NOMO-1 (cell line): ENCODE results near the gene EGFL8.
"Not testable (repeated sequence)": the region's sequence is repeated elsewhere in the genome, so short reads cannot be mapped to it uniquely, and the experiment has no call there.

ENCODE experiments used
- DNase-seq, 2 experiments: peaks; one replicate each; lab custom pipeline; 2025; ENCODE audit not compliant: unreplicated experiment in 2 of 2; lab: John Stamatoyannopoulos, UW

The EGFL8 gene

DNA sequence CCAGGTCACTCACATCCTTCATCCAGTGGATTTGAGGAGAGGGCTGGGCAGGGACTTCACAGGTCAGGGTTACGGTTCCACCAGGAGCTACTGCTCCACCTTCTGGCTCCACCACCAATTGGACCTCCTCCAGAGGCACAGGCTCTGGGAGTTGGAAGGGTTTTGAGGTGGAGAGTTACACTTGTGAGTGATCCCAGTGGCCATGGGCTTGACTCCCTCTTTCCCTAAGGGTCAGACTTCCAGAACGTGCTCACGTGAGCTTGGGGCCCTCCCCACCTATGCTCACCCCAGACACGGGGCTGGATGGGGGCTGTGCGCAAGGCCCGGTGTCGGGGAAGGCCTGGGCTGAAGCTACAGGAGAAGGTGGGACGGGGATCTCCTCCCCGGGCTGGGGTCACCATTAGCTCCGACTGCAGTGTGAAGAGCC is 18.2 kb downstream of the EGFL8 start:
- no peak for DNase-seq

- no peak for DNase-seq
These were observed 18.6 kb downstream of the EGFL8 start for GRCh38 chr6:32183030-32183429.

DNA sequence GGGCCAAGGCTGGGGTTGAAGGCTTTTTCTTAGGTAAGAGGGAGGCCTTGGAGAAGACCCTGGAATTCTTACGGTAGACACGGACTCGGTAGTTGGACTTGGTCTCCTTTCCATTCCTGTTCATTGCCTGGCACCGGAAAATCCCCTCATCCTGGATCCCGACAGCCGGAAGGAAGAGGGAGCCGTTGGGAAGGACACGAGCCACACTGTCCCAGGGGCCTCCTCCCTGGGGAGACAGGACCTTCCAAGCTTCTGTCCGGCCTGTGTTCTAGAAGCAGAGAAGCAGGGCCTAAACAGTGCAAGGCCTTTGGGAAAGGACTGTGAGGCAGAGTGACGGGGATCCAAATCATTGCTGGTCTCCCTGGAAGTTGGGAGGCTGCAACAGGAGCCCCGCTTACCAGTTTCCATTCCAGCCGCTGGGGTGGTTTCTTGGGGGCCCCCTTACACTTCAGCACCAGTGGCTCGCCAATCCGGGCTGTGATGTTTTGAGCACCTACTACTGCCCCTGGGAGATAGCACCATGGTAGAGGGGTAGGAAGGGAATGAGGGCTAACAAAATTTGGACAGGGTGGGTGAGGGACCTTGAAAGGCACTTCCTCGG is 19.2 kb downstream of the EGFL8 start:
- no peak for DNase-seq

DNA sequence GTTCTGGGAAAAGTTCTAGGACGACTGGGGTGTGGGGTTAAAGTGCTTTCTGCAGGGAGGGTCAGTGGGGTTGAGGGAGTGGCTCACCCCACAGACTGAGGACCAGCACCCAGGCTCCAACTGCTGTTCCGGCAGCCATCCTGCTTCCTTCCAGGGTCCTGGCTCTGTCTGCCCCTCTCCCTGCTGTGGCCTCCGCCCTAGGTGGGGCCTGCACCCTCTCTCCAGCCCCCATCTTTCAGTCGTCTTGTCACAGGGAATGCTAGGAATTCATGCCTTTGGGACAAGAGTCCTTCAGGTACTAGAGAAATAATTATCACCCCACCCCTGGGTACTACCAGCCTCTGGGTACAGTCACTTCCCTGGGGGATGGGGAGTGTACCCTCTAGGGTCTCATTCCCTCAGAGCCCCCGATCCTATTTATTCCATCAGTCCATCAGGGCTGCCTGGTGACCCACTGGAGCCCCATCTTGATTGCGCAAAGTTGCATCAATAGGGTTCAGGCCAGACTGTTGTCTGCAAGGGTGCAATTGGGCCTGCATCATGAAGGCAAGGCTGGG is 19.8 kb downstream of the EGFL8 start, which contains the start of gene AGER:
AGER (minus strand) TSS at position 170 of the 557 bp plus-strand sequence; CDS start at position 139, 31 bp downstream.
- no peak for DNase-seq

- DNase-seq = peak; percentile 31 to 66
These were observed 21.3 kb downstream of the EGFL8 start for GRCh38 chr6:32185681-32186131.

DNA sequence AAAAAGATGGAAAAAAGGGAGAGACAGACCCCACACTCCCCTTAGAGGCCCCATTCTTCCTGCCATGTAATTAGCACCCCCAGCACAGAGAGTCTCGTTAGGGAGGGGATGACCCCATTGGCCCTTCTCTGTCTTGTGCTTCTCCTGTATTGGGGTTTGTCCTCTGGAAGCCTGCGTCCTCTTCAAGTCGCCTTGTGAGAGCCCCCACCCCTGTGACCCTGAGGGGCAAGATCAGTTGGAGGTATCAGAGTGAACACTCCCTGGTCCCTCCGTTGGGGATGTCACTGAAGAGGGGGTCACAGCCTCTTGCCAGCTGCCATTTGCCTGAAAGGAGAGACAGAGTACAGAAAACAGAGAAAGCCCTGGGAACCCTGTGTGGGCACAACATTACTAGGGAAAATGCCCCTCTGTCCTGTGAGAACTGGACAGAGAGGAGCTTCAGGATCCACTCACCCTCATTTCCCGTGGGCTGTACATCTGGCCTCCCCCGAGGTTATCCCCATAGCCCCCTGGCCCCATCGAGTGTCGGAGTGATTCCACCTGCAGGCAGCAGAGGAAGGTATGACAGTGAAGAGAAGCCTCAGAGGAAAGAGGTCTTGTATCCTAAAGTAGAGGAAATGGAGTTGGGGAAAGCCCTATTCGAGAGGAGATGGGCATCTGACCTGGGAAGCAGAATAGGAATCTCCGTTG is 21.9 kb downstream of the EGFL8 start:
- DNase-seq = not testable (repeated sequence)

- no peak for DNase-seq
These were observed 22.8 kb downstream of the EGFL8 start for GRCh38 chr6:32187009-32187709.

- not testable (repeated sequence) for DNase-seq
These were observed 23.5 kb downstream of the EGFL8 start for GRCh38 chr6:32187725-32188380.

DNA sequence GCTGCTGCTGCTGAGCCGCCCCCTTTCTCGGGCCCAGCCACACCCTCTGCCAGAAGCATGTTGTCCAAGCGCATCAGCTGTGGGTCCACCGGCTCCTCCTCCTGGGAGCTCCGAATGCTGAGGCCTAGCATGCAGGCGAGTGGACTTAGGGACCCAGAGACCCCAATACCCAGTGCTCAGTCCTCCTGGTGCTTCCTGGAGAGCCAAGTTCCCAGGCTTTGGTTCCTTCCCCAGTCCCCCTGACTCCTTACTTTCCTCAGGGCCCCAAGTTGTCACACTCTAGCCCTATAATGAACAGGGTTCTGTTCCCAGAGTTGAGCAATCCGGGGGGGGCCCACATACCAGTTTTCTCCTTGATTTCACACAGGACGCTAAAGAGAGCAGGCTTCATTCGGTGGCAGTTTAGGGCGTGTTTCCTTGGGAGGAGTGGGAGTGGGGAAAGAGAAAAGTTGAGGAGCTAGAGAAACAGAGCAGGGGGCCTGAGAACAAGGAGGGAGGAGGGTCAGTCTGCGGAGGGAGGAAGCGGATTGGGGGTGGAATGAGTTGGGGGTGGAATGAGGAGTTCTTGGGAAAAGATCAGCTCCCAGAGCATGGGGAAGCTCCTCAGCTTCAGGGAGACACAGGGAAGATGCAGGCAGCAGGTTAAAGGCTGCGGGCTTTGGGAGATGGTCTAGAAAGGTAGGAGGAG is 24.1 kb downstream of the EGFL8 start:
- no peak for DNase-seq

DNA sequence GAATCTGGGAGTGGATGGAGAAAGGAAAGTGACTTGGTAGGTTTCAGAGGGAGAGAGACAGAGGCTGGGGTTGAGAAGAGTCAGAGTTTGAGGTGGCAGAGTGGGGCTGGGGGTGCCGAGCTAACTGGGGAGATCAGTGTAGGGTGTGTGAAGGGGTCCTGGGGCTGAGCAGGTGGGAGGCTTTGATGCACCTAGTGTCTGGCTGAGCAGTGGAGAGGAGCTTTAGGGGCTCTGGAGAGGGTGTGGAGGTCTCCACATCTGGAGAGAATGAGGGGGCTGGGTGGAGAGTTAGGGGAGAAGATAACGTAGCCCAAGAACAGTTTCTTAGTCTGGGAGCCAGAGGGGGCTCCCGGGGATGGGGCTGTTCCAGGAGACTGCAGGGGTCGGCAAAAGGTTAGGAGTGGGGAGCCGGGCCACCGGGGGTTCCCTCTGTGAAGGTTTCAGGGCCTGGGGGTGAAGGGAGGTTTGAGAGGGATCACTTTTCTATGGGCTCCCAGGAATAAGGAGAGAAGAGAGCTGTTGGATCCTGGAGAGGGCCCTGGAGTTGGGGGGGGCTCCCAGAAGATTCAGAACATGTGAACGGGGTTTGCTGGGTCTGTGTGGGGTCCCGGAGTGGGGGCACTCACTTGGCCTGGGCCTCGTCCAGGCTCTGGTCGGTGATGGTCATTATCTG is 24.8 kb downstream of the EGFL8 start:
- DNase-seq = no peak

- DNase-seq = no peak
These were observed 25.3 kb downstream of the EGFL8 start for GRCh38 chr6:32189742-32190053.

DNA sequence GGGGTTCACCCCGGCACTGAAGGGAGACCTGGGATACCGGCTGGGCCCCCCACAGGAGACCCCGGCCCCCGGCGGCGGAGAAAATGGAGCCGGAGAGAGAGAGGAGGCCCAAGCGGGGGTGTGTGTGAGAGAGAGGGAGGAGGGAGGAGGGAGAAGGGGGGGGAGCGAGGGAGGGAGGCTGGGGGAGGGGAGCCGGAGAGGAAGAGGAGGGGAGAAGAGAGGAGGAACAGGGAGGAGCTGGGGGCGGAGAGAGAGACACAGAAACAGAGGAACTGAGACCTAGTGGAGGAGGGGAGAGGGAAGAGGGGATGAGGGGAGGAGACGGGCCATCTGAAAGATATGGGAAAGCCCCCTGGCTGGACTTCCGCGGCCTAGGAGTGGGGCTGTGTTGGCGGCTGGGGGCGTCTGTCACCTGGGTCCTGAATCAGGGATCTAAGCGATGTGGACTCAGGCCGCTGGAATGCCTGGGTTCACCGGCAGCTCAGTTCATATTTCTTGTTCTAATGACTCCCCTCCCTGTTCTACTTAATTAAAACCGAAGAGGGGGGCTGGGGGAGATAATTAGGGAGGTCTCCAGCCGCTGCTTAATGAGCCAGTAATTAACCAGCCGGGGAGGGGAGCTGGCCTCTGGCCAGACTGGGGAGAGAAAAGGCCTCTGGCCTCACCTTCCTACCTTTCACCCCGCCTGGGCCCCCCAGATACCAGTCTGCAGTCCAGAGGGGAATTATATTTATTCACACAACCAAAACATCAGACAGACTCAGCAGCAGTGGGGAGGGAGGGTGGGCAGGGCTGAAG is 25.9 kb downstream of the EGFL8 start, which contains the start of gene PBX2:
PBX2 (minus strand) TSS at position 149 of the 798 bp plus-strand sequence. CDS start 287 bp downstream, outside the sequence.
- DNase-seq = peak; percentile 87 to 91

DNA sequence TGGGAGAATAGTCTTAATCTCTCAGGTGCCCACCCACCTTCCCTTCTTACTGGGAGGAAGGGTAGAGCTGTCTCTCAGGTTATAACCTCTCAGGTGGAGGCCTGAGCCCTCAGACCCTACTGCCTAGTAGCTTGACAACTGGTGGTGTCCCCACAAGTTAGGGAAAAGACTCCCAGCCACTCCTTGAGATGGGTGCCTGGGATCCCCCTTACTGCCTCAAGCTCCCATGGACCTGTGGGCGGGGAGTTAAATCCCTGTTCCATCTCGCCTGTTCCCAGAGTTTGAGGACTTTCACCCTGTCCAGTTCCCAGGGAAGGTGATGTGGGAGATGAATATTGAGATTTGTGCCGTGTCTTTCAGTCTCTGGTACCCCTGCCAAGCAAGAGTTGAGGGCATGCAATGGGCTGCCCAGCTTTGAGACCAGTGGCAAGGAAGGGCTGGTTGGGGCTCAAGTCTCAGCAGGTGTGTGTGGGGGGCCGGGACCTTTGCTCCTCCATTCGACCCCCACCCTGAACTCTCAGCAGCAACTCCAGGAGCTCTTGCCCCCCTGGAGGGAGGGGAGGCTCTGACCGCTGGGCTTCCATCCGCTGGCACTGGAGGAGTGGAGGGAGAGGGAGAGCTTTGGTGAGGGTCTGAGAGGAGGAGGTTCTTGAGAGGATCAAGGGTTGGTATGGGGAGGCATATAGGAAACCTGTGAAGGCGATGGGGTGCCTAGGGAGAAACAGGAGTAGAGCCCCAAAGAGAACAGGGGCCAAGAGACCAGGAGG is 26.7 kb downstream of the EGFL8 start:
- no peak for DNase-seq

- DNase-seq = no peak
These were observed 27.6 kb downstream of the EGFL8 start for GRCh38 chr6:32191696-32192607.

DNA sequence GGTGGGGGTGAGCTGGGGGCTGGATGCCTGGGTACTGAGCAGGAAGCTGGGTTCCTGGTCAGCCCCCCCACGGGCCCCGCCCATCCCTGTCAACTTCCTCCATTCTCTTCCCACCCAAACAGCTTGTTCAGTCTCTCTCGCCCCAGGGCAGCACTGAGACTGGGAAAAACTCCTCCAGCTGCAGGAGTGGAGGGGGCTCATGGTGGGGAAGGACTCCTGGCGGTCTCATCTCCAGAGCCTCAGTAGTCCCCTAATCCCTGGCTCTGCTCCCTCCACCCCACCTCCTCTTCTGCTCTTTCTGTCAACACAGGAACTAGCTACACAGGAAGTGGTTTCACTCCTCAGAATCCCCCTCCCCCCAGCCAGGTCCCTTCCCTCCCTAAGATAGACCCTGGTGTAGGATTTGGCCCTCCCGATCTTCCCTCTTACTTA is 28.2 kb downstream of the EGFL8 start, which contains the start of gene GPSM3:
GPSM3 (minus strand) TSS at position 36 of the 432 bp plus-strand sequence. CDS start 130 bp downstream, outside the sequence.
- peak; percentile 73 to 77 for DNase-seq

DNA sequence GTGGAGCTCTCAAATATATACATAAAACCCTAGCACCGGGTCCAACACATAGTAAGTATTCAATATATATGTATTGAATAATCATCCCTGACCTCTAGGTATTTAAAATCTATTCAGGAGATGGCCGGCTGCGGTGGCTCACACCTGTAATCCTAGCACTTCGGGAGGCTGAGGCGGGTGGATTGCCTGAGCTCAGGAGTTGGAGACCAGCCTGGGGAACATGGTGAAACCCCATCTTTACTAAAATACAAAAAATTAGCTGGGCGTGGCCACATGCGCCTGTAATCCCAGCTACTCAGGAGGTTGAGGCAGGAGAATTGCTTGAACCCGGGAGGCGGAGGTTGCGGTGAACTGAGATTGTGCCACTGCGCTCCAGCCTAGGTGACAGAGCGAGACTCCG is 28.7 kb downstream of the EGFL8 start:
- not testable (repeated sequence) for DNase-seq

- no peak for DNase-seq
These were observed 30.0 kb downstream of the EGFL8 start for GRCh38 chr6:32194388-32194787.
